ENCODE results near the gene AFAP1L2.
"Not testable (repeated sequence)": the region's sequence is repeated elsewhere in the genome, so short reads cannot be mapped to it uniquely, and the experiment has no call there.

AFAP1L2 gene

GRCh38 chr10:114337510-114338462 lies 66.5 kb downstream of the AFAP1L2 start:
- DNase-seq (ENCODE audit: low spot score) = no peak

DNA sequence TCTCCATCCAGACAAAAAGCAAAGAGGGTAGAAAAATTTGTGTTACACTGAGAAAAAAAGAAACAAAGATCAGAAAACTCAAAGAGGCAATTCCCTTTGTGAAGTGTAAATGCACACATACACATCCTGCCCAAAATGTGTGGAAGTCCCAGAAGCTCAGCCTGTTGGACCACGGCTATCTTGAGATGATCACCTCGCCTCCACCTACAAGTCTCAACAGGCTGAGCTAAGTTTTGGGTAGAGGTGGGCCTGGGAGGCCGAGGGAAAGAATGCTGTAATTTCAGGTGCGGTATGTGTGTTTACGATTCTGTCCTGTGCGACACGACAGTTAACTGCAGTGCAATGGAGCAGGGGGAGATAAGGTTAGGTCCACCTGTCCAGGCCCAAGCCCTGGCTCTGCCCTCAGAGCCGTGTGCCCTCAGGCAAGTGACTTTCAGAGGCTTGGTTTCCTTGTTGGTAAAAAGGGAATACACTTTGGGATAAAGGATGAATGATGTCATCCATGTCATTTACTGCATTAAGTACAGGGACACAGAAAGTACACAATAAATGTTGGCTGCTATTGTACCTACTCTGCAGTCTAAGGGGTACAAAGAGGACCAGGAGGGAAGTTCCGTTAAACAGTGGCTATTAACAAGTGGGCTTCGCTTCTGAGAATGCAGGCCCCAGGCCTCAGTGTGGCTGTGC lies 67.3 kb downstream of the AFAP1L2 start:
- no peak for DNase-seq (ENCODE audit: low spot score)

DNA sequence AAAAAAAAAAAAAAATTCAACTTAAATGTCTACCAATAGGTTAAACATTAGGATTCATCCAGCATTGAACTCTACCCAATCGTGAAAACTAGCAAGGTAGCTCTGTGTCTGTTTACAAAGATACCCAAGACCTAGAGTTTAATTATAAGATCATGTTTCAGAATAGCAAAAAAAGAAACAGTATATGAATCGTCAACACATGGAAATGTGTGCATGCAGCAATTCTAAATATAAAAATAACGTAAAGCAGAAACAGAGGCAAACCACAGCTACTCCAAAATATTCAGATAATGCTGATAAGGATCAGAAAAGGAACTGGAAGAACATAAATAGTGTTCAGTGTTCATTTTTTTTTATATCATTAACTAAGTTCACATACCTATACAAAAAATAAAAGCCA lies 68.7 kb downstream of the AFAP1L2 start:
- DNase-seq (ENCODE audit: low spot score) = no peak

GRCh38 chr10:114334301-114334700 lies 70.0 kb downstream of the AFAP1L2 start:
- DNase-seq (ENCODE audit: low spot score) = no peak

GRCh38 chr10:114333441-114333840 lies 70.9 kb downstream of the AFAP1L2 start:
- DNase-seq (ENCODE audit: low spot score) = not testable (repeated sequence)

DNA sequence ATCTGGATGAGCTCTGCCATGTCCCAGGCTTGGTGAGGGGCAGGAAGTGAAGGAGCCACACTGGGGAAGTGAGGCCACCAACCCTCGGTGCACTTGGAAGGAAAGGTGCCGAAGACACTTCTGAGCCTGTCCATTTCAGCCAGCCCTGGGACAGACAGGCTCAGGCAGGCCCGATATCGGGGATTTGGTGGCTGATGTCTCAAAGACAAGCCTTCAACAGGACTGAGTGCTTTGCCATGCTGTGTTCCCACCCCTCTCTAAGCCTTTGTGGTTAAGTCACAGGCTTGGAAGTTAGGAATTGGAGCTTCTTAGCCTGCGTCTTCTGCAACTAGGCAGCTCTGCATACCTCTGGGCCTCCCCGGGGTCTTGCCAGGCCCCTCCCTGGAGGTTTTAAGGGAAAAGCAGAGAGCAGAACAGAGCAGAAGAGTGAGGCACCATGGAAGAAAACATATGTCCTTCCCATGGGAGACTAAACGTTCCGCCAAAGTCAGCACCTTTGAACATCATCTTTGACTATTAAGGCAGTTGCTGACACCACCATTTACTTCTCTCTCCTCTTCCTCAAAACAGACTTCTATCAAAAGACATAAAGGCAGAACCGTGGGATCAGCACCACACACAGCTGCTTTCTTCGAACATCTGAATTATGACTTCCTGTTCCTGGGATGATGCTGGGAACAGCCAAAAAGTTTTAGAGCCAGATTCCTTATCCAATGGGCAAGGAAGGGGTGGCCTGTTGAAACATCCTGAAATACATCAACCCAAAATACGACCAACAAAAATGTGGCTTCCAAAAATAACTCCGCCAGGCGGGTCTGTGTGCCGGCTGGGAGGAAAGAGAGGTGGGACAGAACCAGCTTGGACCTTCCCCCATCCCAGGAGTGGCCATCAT lies 71.8 kb downstream of the AFAP1L2 start:
- DNase-seq (ENCODE audit: low spot score) = no peak

GRCh38 chr10:114329634-114330365 lies 74.5 kb downstream of the AFAP1L2 start:
- DNase-seq (ENCODE audit: low spot score) = no peak

DNA sequence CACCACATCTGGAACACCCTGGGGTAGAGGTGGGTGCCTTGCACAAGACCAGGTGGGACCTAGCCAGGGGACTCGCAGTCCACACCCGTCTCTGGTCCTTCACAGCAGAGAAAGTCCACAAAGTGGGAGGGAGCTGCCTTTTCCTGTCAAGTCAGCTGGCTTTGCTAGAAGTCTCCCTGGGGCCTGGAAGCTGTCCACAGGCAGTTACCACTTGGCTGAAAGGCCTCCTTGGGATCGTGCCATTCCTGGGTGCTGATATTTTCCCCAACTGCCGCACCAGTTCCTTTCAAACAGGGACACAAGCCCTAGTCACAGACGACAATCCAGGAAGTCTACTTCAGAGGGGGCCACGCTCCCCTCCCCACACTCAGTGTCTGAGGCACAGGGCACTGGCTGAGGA lies 75.4 kb downstream of the AFAP1L2 start:
- no peak for DNase-seq (ENCODE audit: low spot score)

DNA sequence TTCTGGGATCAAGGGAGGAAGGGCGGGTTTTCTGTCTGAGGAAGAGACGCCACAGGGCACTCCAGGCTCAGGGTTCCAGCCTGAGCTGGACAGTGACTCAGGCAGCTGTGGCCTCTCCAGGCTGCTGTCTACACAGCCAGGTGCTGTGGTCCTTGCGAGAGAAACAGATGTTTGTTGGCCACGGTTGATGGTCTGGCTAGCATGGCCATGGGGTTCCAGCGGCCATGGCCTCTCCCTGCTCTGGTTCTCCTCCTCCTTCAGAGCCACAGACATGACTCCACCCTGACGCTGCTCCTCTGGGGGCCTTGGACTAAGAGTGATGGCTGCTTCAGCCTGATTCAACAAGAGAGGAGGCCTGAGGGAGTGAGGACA lies 75.9 kb downstream of the AFAP1L2 start:
- no peak for DNase-seq (ENCODE audit: low spot score)

DNA sequence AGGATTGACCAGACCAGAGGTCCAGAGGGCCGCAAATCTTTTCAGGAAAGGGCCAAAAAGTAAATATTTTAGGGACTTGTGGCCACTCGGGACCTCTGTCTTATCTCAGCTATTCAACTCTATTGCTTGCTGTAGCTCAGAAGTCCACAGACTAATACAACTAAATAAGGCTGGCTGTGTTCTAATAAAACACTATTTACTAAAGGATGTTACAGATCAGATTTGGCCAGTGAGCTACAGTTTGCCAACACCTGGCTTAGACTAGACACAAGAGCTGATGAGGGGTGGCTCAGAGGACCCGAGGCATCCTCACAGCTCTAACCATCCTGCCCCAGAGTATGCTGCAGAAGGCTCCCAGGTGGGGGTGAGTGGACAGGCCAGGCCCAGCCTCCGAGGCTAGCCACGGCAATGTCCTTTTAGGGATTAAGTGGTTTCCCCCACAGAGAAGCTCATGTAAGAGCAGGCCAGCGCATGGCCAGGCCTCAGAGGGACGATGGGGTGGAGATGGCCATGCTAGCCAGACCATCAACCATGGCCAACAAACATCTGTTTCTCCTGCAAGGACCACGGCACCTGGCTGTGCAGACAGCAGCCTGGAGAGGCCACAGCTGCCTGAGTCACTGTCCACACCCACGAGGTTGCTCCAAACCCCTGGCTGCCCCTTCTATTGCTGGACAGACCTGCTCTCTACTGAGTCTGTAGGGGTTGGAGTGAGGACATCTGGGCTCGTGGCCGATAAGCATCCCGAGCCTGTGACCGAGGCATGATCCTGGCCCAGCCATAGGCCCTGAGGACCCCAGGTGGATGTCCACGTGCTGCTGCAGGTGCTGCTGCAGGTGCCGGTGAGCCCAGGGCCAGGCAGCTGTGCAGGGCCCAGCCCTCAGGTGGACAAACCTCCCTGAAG lies 76.5 kb downstream of the AFAP1L2 start:
- DNase-seq (ENCODE audit: low spot score) = no peak

- no peak for DNase-seq (ENCODE audit: low spot score)
Measured at GRCh38 chr10:114326795-114327194, 77.5 kb downstream of the AFAP1L2 start.

DNA sequence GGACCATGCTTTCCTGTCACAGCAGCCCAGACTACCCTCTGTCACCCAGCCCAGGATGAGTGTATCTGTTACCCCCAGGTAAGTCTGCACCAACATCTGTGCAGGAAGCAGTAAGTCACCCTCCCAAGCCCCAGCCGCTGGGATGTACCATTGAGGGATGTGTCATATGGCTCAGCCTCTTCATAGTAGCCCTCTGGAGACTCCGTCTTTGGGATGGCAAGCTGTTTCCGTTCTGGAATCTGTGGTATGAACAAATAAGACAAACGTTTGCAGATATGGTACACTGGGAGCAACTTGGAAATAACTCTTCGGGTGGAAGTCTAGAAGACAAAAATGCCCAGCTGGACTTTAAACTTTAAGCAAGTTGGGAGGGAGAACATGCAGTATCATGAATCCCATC lies 81.3 kb downstream of the AFAP1L2 start:
- DNase-seq (ENCODE audit: low spot score) = no peak

- peak; percentile 89 for DNase-seq (ENCODE audit: low spot score)
Measured at GRCh38 chr10:114322344-114322743, 82.0 kb downstream of the AFAP1L2 start.

DNA sequence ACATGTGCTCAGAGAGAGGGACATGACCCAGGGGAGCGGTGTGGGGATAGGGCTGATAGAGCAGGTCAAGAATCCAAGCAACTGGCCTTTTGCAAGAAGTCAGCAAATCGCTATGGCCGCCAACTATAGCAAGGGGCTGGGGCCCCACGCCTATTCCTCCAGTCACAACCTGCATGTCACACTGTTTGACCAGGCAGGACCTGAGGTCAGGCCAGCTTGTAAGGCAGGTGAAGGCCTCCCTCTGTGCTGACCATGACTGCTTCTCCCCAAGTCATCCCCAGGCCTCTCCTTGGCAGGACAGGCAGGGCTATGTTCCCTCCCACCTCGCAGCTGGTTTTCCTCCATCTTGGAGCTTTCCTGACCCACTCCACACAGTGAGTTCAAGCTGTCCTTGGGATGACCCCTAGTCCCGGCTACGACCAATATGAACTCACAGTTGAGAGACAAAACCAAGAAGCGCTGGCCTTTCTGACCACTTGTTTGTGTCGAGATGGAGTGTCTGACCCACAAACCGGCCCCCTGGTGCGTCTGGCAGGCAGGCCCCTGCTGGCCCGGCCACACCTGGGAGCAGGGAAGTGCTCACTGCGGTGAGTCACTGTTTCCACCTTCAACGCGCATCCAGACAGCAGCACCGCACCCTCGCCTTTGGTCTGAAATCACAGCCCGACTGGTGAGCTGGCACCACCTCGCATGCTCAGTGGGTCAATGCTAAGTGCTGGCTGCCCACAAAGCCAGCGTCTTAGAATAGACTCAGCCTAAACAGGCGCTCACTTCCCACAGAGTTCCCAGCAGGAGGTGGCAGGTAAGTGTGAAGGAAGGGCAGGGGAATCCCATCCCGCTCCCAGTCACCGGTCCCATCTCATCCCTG lies 83.8 kb downstream of the AFAP1L2 start:
- no peak for DNase-seq (ENCODE audit: low spot score)

GRCh38 chr10:114319406-114320248 lies 84.7 kb downstream of the AFAP1L2 start:
- DNase-seq (ENCODE audit: low spot score) = no peak

- no peak for DNase-seq (ENCODE audit: low spot score)
Measured at GRCh38 chr10:114316744-114317143, 87.6 kb downstream of the AFAP1L2 start.

DNA sequence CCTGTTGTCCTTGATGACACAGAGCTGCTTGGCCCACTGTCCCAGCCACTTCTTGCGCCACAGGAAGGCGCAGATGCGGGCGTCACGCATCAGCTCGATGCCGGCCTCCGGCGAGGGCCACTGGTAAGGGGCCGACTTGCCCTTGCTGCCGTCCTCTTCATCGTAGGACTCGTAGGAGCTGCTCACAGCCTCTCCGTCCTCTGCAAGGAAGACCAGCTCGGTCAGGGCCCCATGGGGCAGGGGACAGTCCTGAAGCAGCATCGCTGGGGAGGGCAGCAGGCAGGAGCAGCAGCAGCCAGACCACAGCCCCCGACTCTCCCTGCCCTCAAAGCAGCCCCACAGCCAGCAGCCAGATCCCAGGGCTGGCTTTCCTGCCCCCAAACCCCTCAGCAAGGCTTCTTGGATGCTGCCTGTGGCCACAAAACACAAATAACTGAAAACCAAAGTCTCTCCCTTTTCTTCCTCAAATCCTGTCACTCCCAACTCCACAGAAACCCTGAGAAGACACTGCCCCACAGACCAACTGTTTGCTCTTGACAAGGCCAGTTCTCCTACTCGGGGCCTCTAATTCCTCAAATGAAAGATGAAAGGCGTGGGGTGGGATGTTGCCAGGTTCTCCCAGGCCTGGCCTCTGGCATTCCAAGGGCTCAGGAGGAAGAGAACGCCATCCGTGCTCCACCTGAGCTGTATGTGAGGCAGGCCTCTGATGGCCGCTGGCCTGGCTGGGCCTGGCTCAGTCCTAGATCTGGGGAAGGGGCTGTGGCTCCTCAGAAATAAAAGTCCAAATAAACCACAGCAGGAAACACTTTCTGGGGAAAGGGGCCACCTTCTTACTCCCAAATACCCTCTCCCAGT lies 88.5 kb downstream of the AFAP1L2 start:
- DNase-seq (ENCODE audit: low spot score) = no peak
